Activated CD4-positive, alpha-beta T cell treated with anti-CD3 and anti-CD28 coated beads for 1 hour (primary cell): Measurements from ENCODE around the gene NLRC4.
"Not testable (repeated sequence)": the region's sequence is repeated elsewhere in the genome, so short reads cannot be mapped to it uniquely, and the experiment has no call there.

Source experiments
- DNase-seq: peaks from one replicate; pipeline ENCODE4 v3.0.0-alpha.2; 2020

The NLRC4 gene

GRCh38 chr2:32264422-32265105 is at the start of gene NLRC4:
TSS of gene NLRC4 (minus strand) at chr2:32264886. CDS start at chr2:32256775, 8,111 bp downstream.
- no peak for DNase-seq

DNA sequence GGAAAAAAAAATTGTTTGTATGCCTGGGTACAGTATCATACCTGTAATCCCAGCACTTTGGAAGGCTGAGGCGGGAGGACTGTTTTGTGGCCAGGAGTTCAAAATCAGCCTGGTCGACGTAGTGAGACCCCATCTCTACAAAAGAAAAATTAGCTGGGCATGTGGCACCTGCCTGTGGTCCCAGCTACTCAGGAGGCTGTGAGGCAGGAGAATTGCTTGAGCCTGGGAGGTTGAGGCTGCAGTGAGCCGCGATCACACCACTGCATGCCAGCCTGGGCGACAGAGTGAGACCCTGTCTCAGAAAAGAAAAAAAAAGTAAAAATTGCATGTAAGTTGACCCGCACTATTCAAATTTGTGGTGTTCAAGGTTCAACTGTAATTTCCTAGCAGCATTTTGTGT is 45.9 kb upstream of the NLRC4 start:
- DNase-seq, result no peak

GRCh38 chr2:32293966-32294562 is 29.4 kb upstream of the NLRC4 start:
- DNase-seq, result not testable (repeated sequence)

DNA sequence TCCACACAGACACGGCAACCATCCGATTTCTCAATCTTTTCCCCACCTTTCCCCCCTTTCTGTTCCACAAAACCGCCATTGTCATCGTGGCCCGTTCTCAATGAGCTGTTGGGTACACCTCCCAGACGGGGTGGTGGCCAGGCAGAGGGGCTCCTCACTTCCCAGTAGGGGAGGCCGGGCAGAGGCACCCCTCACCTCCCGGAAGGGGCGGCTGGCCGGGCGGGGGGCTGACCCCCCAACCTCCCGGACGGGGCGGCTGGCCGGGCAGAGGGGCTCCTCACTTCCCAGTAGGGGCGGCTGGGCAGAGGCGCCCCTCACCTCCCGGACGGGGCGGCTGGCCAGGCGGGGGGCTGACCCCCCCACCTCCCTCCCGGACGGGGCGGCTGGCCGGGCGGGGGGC is 28.8 kb upstream of the NLRC4 start:
- DNase-seq, result not testable (repeated sequence)

- no peak for DNase-seq
Measured at GRCh38 chr2:32291746-32292145, 27.1 kb upstream of the NLRC4 start.

DNA sequence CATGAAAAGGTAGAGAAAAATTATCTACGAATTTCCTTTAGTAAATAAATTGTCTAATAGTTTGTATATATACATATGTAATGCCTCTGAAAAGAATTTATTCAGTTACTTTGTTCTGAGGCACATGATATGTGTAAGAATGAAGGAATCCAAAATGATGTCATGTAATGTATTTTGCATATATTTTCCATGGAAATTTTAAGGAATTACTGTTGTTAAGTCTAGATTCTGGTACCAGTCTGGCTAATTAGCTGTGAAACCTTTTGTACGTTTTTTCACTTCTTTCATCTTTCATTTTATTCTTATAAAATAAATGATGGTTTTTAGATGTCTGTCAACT is 25.3 kb upstream of the NLRC4 start:
- no peak for DNase-seq

GRCh38 chr2:32289165-32289999 is 24.7 kb upstream of the NLRC4 start:
- DNase-seq, result no peak

DNA sequence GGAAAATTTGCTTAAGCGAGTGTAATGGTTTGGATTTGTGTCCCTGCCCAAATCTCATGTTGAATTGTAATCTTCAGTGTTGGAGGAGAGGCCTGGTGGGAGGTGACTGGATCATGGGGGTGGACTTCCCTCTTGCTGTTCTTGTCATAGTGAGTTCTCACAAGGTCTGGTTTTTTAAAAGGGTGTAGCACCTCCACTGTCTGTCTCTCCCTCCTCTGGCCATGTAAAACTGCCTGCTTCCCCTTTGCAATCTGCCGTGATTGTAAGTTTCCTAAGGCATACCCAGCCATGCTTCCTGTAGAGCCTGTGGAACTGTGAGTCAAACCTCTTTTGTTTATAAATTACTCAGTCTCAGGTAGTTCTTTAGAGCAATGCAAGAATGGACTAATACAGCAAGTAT is 19.6 kb upstream of the NLRC4 start:
- no peak for DNase-seq

GRCh38 chr2:32278478-32278853 is 13.8 kb upstream of the NLRC4 start:
- no peak for DNase-seq

GRCh38 chr2:32277674-32278477 is 13.2 kb upstream of the NLRC4 start, which contains the start of gene YIPF4:
TSS of gene YIPF4 (plus strand) at chr2:32277904. CDS start at chr2:32278156, 252 bp downstream.
- peak; percentile 78 for DNase-seq

GRCh38 chr2:32277363-32277673 is 12.6 kb upstream of the NLRC4 start:
- DNase-seq, result no peak

DNA sequence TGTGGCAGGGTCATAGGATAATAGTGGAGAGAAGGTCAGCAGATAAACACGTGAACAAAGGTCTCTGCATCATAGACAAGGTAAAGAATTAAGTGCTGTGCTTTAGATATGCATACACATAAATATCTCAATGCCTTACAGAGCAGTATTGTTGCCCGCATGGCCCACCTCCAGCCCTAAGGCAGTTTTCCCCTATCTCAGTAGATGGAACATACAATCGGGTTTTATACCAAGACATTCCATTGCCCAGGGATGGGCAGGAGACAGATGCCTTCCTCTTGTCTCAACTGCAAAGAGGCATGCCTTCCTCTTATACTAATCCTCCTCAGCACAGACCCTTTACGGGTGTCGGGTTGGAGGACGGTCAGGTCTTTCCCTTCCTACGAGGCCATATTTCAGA is 11.1 kb upstream of the NLRC4 start:
- not testable (repeated sequence) for DNase-seq

- DNase-seq, result no peak
Measured at GRCh38 chr2:32274289-32274688, 9.6 kb upstream of the NLRC4 start.

GRCh38 chr2:32272279-32272678 is 7.6 kb upstream of the NLRC4 start:
- DNase-seq, result no peak

- no peak for DNase-seq
Measured at GRCh38 chr2:32271063-32271462, 6.4 kb upstream of the NLRC4 start.

DNA sequence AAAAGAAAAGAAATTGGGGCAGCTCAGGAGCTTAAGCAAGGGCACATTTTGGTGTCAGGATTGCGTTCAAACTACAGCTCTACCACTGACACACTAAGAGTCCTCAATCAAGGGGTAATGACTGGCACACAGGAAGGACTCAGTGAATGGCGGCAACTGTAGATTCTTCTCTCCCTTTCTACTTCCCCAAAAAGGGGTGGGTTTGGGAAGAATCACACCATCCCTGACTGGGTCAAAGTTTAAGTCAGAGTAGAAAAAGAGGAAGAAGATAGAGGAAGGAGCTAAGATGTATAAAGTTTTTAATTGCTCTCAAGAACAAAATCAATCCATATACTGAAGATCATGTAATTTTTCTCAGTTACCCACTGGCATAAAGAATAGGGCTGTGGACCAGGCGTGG is 2.6 kb downstream of the NLRC4 start:
- no peak for DNase-seq

DNA sequence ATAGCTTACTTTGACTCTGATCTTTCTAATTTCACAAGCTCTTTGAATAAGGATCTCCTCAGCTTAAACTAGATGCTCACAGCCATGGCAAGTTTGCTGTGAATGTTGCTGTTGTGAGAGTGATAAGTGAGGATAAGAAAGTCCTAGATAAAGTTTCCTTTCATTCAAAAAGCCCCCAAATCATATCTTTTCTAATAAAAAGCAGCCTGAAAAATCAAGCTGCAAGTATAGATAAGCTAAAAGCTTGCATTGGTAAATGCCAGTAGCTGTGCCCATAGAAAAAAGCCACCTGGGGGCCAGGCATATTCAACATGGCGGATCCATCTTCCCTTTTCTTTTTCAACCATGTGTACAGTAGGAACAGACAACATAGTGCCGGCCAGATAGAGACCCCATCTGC is 4.3 kb downstream of the NLRC4 start:
- DNase-seq, result no peak

GRCh38 chr2:32258242-32258641 is 6.4 kb downstream of the NLRC4 start:
- DNase-seq, result no peak

- no peak for DNase-seq
Measured at GRCh38 chr2:32250290-32250689, 14.4 kb downstream of the NLRC4 start.

- no peak for DNase-seq
Measured at GRCh38 chr2:32249731-32250236, 14.9 kb downstream of the NLRC4 start.

DNA sequence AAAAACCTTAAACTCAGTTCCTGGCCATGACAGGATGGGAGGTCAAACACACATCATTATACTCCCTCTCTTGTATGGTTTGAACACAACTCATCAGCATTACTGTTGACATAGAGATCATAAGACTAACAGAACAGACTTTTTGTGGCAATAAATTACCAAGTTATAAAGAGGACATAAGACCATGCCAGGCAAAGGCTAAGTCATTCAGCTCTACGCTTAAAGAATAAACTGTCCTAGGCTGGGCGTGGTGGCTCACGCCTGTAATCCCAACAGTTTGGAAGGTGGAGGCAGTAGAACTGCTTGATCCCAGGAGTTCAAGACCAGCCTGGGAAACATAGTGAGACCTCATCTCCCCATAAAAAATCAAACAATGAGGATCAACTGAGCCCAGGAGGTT is 16.4 kb downstream of the NLRC4 start:
- no peak for DNase-seq

- DNase-seq, result no peak
Measured at GRCh38 chr2:32246911-32247310, 17.8 kb downstream of the NLRC4 start.

DNA sequence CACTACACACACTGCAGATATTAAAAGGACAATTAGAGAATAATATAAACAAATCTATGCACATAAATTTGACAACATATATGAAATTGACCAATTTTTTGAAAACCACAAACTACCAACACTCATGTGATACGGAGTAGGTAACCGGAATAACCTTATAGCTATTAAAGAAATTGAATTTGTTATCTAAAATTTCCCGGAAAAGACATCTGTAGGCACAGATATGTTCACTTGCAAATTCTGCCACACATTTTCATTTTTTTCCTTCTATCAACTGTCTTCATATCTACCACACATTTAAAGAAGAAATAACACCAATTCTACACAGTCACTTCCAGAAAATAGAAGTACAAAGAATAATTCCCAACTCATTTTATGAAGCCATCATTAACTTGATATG is 22.4 kb downstream of the NLRC4 start:
- no peak for DNase-seq
